Measurements from ENCODE around the gene ZNF76.

Gene ZNF76

GRCh38 chr6:35247642-35248231 is 11.8 kb upstream of the ZNF76 start:
- Histone ChIP-seq H3K4me3 (ENCODE audit: low read length in 2 of 2) (no peak overlapping the region), H3K27me3 (ENCODE audit: control insufficient read depth in 2 of 2, insufficient read depth in 2 of 2, low read length in 2 of 2) (no peaks in the 10 kb centered on the region), H3K9me3 (ENCODE audit: control insufficient read depth in 2 of 2, low read length in 2 of 2) (no peaks in the 10 kb centered on the region), H3K9ac (ENCODE audit: low read depth in 1 of 2, low read length in 2 of 2) (no peak overlapping the region), H3K27ac (ENCODE audit: low read depth in 2 of 2, low read length in 2 of 2) (no peak overlapping the region), H3K36me3 (ENCODE audit: control insufficient read depth in 2 of 2, insufficient read depth in 2 of 2, low read length in 2 of 2) (no peaks in the 10 kb centered on the region), H3K4me1 (ENCODE audit: control insufficient read depth in 2 of 2, insufficient read depth in 2 of 2, low read length in 2 of 2) (peaks cover 0 to 4% of the 10 kb centered on the region in 2 donors)

DNA sequence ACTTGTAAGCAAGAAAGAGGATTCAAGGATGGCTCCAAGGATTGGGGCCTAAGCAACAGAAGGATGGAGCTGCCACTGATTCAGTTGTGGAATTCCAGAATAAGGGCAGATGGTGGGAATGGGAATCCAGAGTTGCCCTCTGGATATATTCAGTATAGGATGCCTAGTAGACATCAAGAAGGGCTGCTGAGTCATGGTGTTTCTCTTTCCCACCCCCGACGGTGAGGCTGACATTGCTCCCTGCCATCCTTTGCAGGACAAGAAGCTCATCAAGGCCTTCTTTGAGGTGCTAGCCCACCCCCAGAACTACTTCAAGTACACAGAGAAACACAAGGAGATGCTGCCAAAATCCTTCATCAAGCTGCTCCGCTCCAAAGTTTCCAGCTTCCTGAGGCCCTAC is 11.2 kb upstream of the ZNF76 start:
- H3K27ac ChIP-seq (ENCODE audit: low read depth in 2 of 2, low read length in 2 of 2) = no peak overlapping the region
- peaks cover 0 to 4% of the 10 kb centered on the region in 2 donors for H3K4me1 ChIP-seq (ENCODE audit: control insufficient read depth in 2 of 2, insufficient read depth in 2 of 2, low read length in 2 of 2)
- H3K9ac ChIP-seq (ENCODE audit: low read depth in 1 of 2, low read length in 2 of 2) = no peak overlapping the region
- no peaks in the 10 kb centered on the region for H3K36me3 ChIP-seq (ENCODE audit: control insufficient read depth in 2 of 2, insufficient read depth in 2 of 2, low read length in 2 of 2)
- no peaks in the 10 kb centered on the region for H3K9me3 ChIP-seq (ENCODE audit: control insufficient read depth in 2 of 2, low read length in 2 of 2)
- no peaks in the 10 kb centered on the region for H3K27me3 ChIP-seq (ENCODE audit: control insufficient read depth in 2 of 2, insufficient read depth in 2 of 2, low read length in 2 of 2)
- no peak overlapping the region for H3K4me3 ChIP-seq (ENCODE audit: low read length in 2 of 2)

DNA sequence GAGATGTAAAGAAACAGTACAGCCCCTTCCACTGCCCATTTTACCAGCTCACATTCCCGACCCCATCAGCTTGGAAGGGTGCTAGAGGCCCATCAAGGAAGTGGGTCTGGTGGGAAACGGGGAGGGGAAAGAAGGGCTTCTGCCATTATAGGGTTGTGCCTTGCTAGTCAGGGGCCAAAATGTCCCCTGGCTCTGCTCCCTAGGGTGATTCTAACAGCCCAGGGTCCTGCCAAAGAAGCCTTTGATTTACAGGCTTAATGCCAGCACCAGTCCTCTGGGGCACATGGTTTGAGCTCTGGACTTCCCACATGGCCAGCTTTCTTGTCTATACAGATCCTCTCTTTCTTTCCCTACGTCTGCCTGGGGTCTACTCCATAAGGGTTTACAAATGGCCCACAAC is 10.6 kb upstream of the ZNF76 start:
- Histone ChIP-seq H3K27me3 (ENCODE audit: control insufficient read depth in 2 of 2, insufficient read depth in 2 of 2, low read length in 2 of 2) (no peaks in the 10 kb centered on the region), H3K9ac (ENCODE audit: low read depth in 1 of 2, low read length in 2 of 2) (no peak overlapping the region), H3K4me3 (ENCODE audit: low read length in 2 of 2) (no peak overlapping the region), H3K4me1 (ENCODE audit: control insufficient read depth in 2 of 2, insufficient read depth in 2 of 2, low read length in 2 of 2) (peaks cover 0 to 4% of the 10 kb centered on the region in 2 donors), H3K9me3 (ENCODE audit: control insufficient read depth in 2 of 2, low read length in 2 of 2) (no peaks in the 10 kb centered on the region), H3K27ac (ENCODE audit: low read depth in 2 of 2, low read length in 2 of 2) (no peak overlapping the region), H3K36me3 (ENCODE audit: control insufficient read depth in 2 of 2, insufficient read depth in 2 of 2, low read length in 2 of 2) (no peaks in the 10 kb centered on the region)

DNA sequence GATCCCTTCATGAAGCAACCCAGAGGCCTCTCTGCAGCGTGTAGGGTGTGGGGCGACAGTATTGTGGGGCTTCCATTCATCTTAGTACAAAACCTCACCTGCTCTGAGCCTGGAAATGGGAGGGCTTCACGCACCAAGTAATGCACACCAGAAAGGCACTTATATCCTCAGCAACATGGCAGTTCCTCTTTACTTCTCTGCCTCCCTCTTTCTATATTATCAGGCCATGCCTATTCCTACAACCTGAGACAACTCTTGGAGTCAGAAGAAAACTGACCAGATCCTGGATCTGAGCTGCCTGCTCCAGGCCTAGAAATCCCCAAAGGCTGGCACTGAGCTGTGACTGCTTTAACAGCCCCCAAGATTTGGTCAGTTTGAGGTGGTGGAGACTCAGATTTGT is 7.6 kb upstream of the ZNF76 start:
- Histone ChIP-seq H3K4me1 (ENCODE audit: control insufficient read depth in 2 of 2, insufficient read depth in 2 of 2, low read length in 2 of 2) (peaks cover 0 to 4% of the 10 kb centered on the region in 2 donors), H3K9me3 (ENCODE audit: control insufficient read depth in 2 of 2, low read length in 2 of 2) (no peaks in the 10 kb centered on the region), H3K4me3 (ENCODE audit: low read length in 2 of 2) (no peak overlapping the region), H3K36me3 (ENCODE audit: control insufficient read depth in 2 of 2, insufficient read depth in 2 of 2, low read length in 2 of 2) (no peaks in the 10 kb centered on the region), H3K9ac (ENCODE audit: low read depth in 1 of 2, low read length in 2 of 2) (no peak overlapping the region), H3K27ac (ENCODE audit: low read depth in 2 of 2, low read length in 2 of 2) (no peak overlapping the region), H3K27me3 (ENCODE audit: control insufficient read depth in 2 of 2, insufficient read depth in 2 of 2, low read length in 2 of 2) (no peaks in the 10 kb centered on the region)

GRCh38 chr6:35253249-35253648 is 6.3 kb upstream of the ZNF76 start:
- H3K27me3 ChIP-seq (ENCODE audit: control insufficient read depth in 2 of 2, insufficient read depth in 2 of 2, low read length in 2 of 2) = no peaks in the 10 kb centered on the region
- no peak overlapping the region for H3K4me3 ChIP-seq (ENCODE audit: low read length in 2 of 2)
- no peak overlapping the region for H3K9ac ChIP-seq (ENCODE audit: low read depth in 1 of 2, low read length in 2 of 2)
- H3K27ac ChIP-seq (ENCODE audit: low read depth in 2 of 2, low read length in 2 of 2) = no peak overlapping the region
- peaks cover 0 to 4% of the 10 kb centered on the region in 2 donors for H3K4me1 ChIP-seq (ENCODE audit: control insufficient read depth in 2 of 2, insufficient read depth in 2 of 2, low read length in 2 of 2)
- no peaks in the 10 kb centered on the region for H3K9me3 ChIP-seq (ENCODE audit: control insufficient read depth in 2 of 2, low read length in 2 of 2)
- H3K36me3 ChIP-seq (ENCODE audit: control insufficient read depth in 2 of 2, insufficient read depth in 2 of 2, low read length in 2 of 2) = no peaks in the 10 kb centered on the region

DNA sequence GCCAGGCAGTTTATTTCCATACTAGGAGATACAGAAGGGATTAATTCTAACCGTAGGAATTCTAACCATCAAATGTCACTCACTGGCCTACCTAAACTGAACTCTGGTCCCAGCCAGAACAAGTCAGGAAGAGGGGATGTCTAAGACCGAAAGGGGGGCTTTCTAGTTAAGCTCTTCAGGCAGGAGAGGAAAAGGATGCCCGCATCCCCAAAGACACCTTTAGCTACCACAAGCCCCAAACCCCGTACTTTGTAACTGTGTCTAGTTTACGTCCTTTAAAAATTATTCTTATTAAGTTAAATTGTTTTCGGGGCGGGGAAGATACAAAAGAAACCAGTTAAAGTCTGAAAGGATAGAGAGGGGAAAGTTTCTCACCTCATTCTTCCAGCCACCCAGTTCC is 1.2 kb upstream of the ZNF76 start:
- Histone ChIP-seq H3K4me1 (ENCODE audit: control insufficient read depth in 2 of 2, insufficient read depth in 2 of 2, low read length in 2 of 2) (peaks cover 4 to 13% of the 10 kb centered on the region in 2 donors), H3K27me3 (ENCODE audit: control insufficient read depth in 2 of 2, insufficient read depth in 2 of 2, low read length in 2 of 2) (no peaks in the 10 kb centered on the region), H3K4me3 (ENCODE audit: low read length in 2 of 2) (peak overlapping the region; percentile 90 to 93)

DNA sequence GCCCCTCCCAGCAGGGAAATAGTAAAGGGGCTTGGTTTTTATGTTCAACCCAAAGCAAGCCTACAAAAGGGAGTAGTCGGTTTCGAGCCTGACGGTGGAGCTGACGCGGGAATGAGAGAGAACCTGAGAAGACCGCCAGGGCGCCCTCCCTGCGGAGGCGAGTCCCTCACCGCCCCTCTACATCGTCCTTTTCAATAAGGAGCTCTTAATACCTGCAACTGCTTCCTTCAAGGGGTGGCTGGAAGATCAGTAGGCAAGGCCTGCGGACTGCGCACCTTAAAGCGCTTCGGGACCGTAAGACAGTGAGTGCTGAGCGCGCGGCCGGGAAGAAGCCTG is 709 bp upstream of the ZNF76 start:
- peak overlapping the region; percentile 92 to 93 for H3K27ac ChIP-seq (ENCODE audit: low read depth in 2 of 2, low read length in 2 of 2)
- H3K27me3 ChIP-seq (ENCODE audit: control insufficient read depth in 2 of 2, insufficient read depth in 2 of 2, low read length in 2 of 2) = no peaks in the 10 kb centered on the region
- H3K9me3 ChIP-seq (ENCODE audit: control insufficient read depth in 2 of 2, low read length in 2 of 2) = no peaks in the 10 kb centered on the region
- peak overlapping the region; percentile 87 to 92 for H3K9ac ChIP-seq (ENCODE audit: low read depth in 1 of 2, low read length in 2 of 2)
- no peaks in the 10 kb centered on the region for H3K36me3 ChIP-seq (ENCODE audit: control insufficient read depth in 2 of 2, insufficient read depth in 2 of 2, low read length in 2 of 2)
- H3K4me3 ChIP-seq (ENCODE audit: low read length in 2 of 2) = peak overlapping the region; percentile 90 to 93
- H3K4me1 ChIP-seq (ENCODE audit: control insufficient read depth in 2 of 2, insufficient read depth in 2 of 2, low read length in 2 of 2) = peaks cover 4 to 13% of the 10 kb centered on the region in 2 donors

More for the DNA sequence above, 1.2 kb upstream of the ZNF76 start:
- no peaks in the 10 kb centered on the region for H3K36me3 ChIP-seq (ENCODE audit: control insufficient read depth in 2 of 2, insufficient read depth in 2 of 2, low read length in 2 of 2)
- H3K9ac ChIP-seq (ENCODE audit: low read depth in 1 of 2, low read length in 2 of 2) = peak overlapping the region; percentile 87 to 92
- no peaks in the 10 kb centered on the region for H3K9me3 ChIP-seq (ENCODE audit: control insufficient read depth in 2 of 2, low read length in 2 of 2)
- peak overlapping the region; percentile 92 to 93 for H3K27ac ChIP-seq (ENCODE audit: low read depth in 2 of 2, low read length in 2 of 2)

GRCh38 chr6:35259948-35260590 is 534 bp downstream of the ZNF76 start:
- no peaks in the 10 kb centered on the region for H3K36me3 ChIP-seq (ENCODE audit: control insufficient read depth in 2 of 2, insufficient read depth in 2 of 2, low read length in 2 of 2)
- peak overlapping the region; percentile 90 to 93 for H3K4me3 ChIP-seq (ENCODE audit: low read length in 2 of 2)
- peak overlapping the region; percentile 87 to 92 for H3K9ac ChIP-seq (ENCODE audit: low read depth in 1 of 2, low read length in 2 of 2)
- peak overlapping the region; percentile 92 to 93 for H3K27ac ChIP-seq (ENCODE audit: low read depth in 2 of 2, low read length in 2 of 2)
- H3K27me3 ChIP-seq (ENCODE audit: control insufficient read depth in 2 of 2, insufficient read depth in 2 of 2, low read length in 2 of 2) = no peaks in the 10 kb centered on the region
- H3K9me3 ChIP-seq (ENCODE audit: control insufficient read depth in 2 of 2, low read length in 2 of 2) = no peaks in the 10 kb centered on the region
- H3K4me1 ChIP-seq (ENCODE audit: control insufficient read depth in 2 of 2, insufficient read depth in 2 of 2, low read length in 2 of 2) = peaks cover 4 to 13% of the 10 kb centered on the region in 2 donors

DNA sequence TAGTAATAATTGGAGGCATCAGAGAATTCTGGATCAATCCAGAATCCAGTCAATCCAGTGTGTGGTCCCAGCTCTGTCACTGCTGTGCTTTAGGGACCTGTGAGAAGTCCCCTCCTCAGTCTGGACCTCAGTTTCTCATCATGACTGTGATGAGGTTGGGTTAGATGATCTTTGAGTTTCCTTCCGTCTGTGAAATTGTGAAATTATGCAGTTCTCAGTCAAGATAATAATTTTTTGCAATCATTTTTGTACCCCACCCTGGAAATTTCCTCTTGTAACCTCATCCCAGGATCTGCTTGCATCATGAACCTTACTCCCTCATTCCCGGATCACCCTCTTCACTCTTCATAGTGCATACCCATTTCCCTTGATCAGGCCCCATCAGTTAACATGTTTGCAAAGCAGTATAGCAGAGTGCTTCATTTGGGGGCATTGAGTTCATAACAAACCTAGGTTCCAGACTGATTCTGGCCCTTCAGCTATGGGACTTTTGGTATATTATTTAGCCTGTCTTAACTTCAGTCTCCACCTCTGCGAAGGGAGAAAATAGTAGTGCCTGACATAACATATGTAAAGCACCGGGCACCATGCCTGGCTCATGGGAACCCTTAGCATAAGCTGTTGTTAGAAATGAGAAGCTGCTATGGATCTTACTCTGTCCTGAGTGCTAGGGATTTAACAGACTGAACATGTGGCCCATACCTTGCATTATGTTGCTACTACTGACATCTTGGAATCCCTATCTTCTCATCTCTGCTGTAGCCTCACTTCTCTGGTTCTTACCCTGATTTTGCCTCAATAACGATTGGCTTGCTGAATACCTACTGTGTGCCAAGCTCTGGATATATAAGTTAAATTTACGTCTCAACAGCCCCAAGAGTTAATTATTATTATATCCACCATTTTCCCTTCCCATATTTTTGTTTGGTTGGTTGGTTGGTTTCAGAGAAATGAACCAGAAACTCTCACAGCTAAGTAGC is 1.3 kb downstream of the ZNF76 start:
- Histone ChIP-seq H3K36me3 (ENCODE audit: control insufficient read depth in 2 of 2, insufficient read depth in 2 of 2, low read length in 2 of 2) (no peaks in the 10 kb centered on the region), H3K9ac (ENCODE audit: low read depth in 1 of 2, low read length in 2 of 2) (peak overlapping the region; percentile 87 to 92), H3K27ac (ENCODE audit: low read depth in 2 of 2, low read length in 2 of 2) (peak overlapping the region; percentile 92 to 93), H3K4me3 (ENCODE audit: low read length in 2 of 2) (peak overlapping the region; percentile 90 to 93), H3K4me1 (ENCODE audit: control insufficient read depth in 2 of 2, insufficient read depth in 2 of 2, low read length in 2 of 2) (peaks cover 4 to 13% of the 10 kb centered on the region in 2 donors), H3K9me3 (ENCODE audit: control insufficient read depth in 2 of 2, low read length in 2 of 2) (no peaks in the 10 kb centered on the region), H3K27me3 (ENCODE audit: control insufficient read depth in 2 of 2, insufficient read depth in 2 of 2, low read length in 2 of 2) (no peaks in the 10 kb centered on the region)

- Histone ChIP-seq H3K27me3 (ENCODE audit: control insufficient read depth in 2 of 2, insufficient read depth in 2 of 2, low read length in 2 of 2) (no peaks in the 10 kb centered on the region), H3K9me3 (ENCODE audit: control insufficient read depth in 2 of 2, low read length in 2 of 2) (no peaks in the 10 kb centered on the region), H3K36me3 (ENCODE audit: control insufficient read depth in 2 of 2, insufficient read depth in 2 of 2, low read length in 2 of 2) (no peaks in the 10 kb centered on the region), H3K4me3 (ENCODE audit: low read length in 2 of 2) (no peak overlapping the region), H3K4me1 (ENCODE audit: control insufficient read depth in 2 of 2, insufficient read depth in 2 of 2, low read length in 2 of 2) (peaks cover 4 to 13% of the 10 kb centered on the region in 2 donors), H3K9ac (ENCODE audit: low read depth in 1 of 2, low read length in 2 of 2) (no peak overlapping the region), H3K27ac (ENCODE audit: low read depth in 2 of 2, low read length in 2 of 2) (no peak overlapping the region)
Observed at GRCh38 chr6:35262596-35262995, 3.1 kb downstream of the ZNF76 start.
